Measurements from ENCODE around the gene SIMC1.
"Not testable (repeated sequence)": the region's sequence is repeated elsewhere in the genome, so short reads cannot be mapped to it uniquely, and the experiment has no call there.

GRCh38 chr5:176254066-176254393 lies 15.8 kb downstream of the SIMC1 start:
- TF ChIP-seq ZNF416 (CRISPR knock-in tag; IDR thresholded peaks at IDR 0.05); CTCF (IDR thresholded peaks at IDR 0.05); FOXP1 (CRISPR knock-in tag; IDR thresholded peaks at IDR 0.05; ENCODE audit: borderline replicate concordance): not testable (repeated sequence)
